22Rv1 (cell line): ENCODE results near the gene TMEM179.

Experiments
- H3K27ac ChIP-seq: fragments of 450-650 bp; 2 replicates; pipeline ENCODE4 v1.5.1; 2017
- CTCF ChIP-seq: fragments of 450-650 bp; IDR thresholded peaks from 2 replicates; pipeline ENCODE4 v1.5.1; 2017; ENCODE audit warnings: mild to moderate bottlenecking
- ZFX ChIP-seq: fragments of 450-650 bp; IDR thresholded peaks from 2 replicates; pipeline ENCODE4 v1.6.1; 2017; ENCODE audit warnings: antibody characterized with exemption, borderline replicate concordance

TMEM179 gene

GRCh38 chr14:104598039-104598909 is 6.3 kb downstream of the TMEM179 start:
- TF ChIP-seq ZFX (no peak), CTCF (no peak)

GRCh38 chr14:104597576-104597975 is 7.0 kb downstream of the TMEM179 start:
- TF ChIP-seq CTCF (no peak), ZFX (no peak)
- no peak overlapping the region for H3K27ac ChIP-seq

More at GRCh38 chr14:104598039-104598909, 6.3 kb downstream of the TMEM179 start:
- no peak overlapping the region for H3K27ac ChIP-seq

GRCh38 chr14:104596927-104597351 is 7.6 kb downstream of the TMEM179 start:
- H3K27ac ChIP-seq = no peak overlapping the region
- TF ChIP-seq ZFX (no peak), CTCF (no peak)

- TF ChIP-seq ZFX = no peak
- no peak for TF ChIP-seq CTCF
- no peak overlapping the region for H3K27ac ChIP-seq
These were observed 8.1 kb downstream of the TMEM179 start for GRCh38 chr14:104596451-104596918.

- no peak overlapping the region for H3K27ac ChIP-seq
- TF ChIP-seq ZFX (no peak), CTCF (no peak)
These were observed 8.6 kb downstream of the TMEM179 start for GRCh38 chr14:104595911-104596450.

- TF ChIP-seq ZFX (no peak), CTCF (no peak)
- H3K27ac ChIP-seq = no peak overlapping the region
These were observed 9.4 kb downstream of the TMEM179 start for GRCh38 chr14:104595116-104595675.
